Heart left ventricle (tissue), 16 donors: ENCODE data around the gene MRPL1. TPM values are rescaled to one million over a fixed set of nuclear protein-coding genes. Genes with fewer than 3 reads are reported as not detected.
"Not testable (repeated sequence)": the region's sequence is repeated elsewhere in the genome, so short reads cannot be mapped to it uniquely, and the experiment has no call there.

Source experiments
- ATAC-seq, 4 donors: fragments of 200-7000 bp; cut with Tn5 transposase; one replicate each; pipeline ENCODE4 v1.9.1; 2020 to 2022; ENCODE audit warnings: moderate library complexity in 4 of 4, mild to moderate bottlenecking in 3 of 4, moderate number of reproducible peaks in 1 of 4
- DNase-seq, 5 donors: peaks; one replicate each; pipeline ENCODE4 v3.0.0-alpha.2; 2020
- H3K27ac ChIP-seq, 12 donors: fragments of 200-600 bp; sonication (generic) in 4 of 12; one replicate each; pipeline versions ENCODE4 v1.5.0 to v1.8.0; 2016 to 2022; ENCODE audit warnings: mild to moderate bottlenecking in 2 of 12
- H3K27me3 ChIP-seq, 9 donors: fragments of 200-600 bp; sonication (generic) in 2 of 9; one replicate each; pipeline versions ENCODE4 v1.5.1 to v1.8.0; 2016 to 2022; ENCODE audit warnings: mild to moderate bottlenecking in 3 of 9
- H3K36me3 ChIP-seq, 9 donors: fragments of 200-600 bp; sonication (generic) in 2 of 9; one replicate each; pipeline versions ENCODE4 v1.5.0 to v1.8.0; 2018 to 2022; ENCODE audit warnings: mild to moderate bottlenecking in 2 of 9
- H3K4me1 ChIP-seq, 12 donors: fragments of 200-600 bp; sonication (generic) in 4 of 12; one replicate each; pipeline versions ENCODE4 v1.5.0 to v1.8.0; 2016 to 2022; ENCODE audit warnings: mild to moderate bottlenecking in 3 of 12
- H3K4me3 ChIP-seq, 12 donors: fragments of 200-600 bp; sonication (generic) in 4 of 12; one replicate each; pipeline versions ENCODE4 v1.5.0 to v1.8.0; 2017 to 2022; ENCODE audit warnings: mild to moderate bottlenecking in 9 of 12, moderate library complexity in 4 of 12
- H3K9me3 ChIP-seq, 12 donors: fragments of 200-600 bp; sonication (generic) in 4 of 12; one replicate each; pipeline versions ENCODE4 v1.5.0 to v1.8.0; 2016 to 2022; ENCODE audit warnings: mild to moderate bottlenecking in 1 of 12
- CTCF ChIP-seq, 12 donors: fragments of 200-600 bp; sonication (generic) in 4 of 12; IDR thresholded peaks; one replicate each; pipeline versions ENCODE4 v1.5.0 to v1.8.0; 2018 to 2022; ENCODE audit warnings: antibody characterized with exemption in 12 of 12, mild to moderate bottlenecking in 5 of 12
- POLR2A ChIP-seq, 2 donors: fragments of 450-650 bp; IDR thresholded peaks; one replicate each; pipeline ENCODE4 v1.6.1; 2017; ENCODE audit warnings: antibody characterized with exemption in 2 of 2, mild to moderate bottlenecking in 2 of 2, moderate library complexity in 2 of 2
- WGBS, 4 donors: extraction: QIAGEN DNeasy Blood & Tissue Kit in 2 of 4; methylation state at CpG; one replicate each; pipeline versions ENCODE4 v1.1.5 to v1.1.7; 2013 to 2018; 5-methylcytosine and 5-hydroxymethylcytosine counted together
- intact Hi-C, 10 donors: fragments of 100-400 bp; cut with DNase I; formaldehyde crosslinking; loops; one replicate each; pipeline versions ENCODE4 v1.11.1 to v1.14.2; 2022
- polyA plus RNA-seq, 2 donors: library from polyadenylated mRNA; stranded (reverse); fragments of 200-250 nt; gene quantifications; one replicate each; pipeline ENCODE4 v1.2.3, GENCODE V29; 2013
- total RNA-seq, 9 donors: library from RNA; depleted of rRNA in 2 of 9; stranded (reverse); fragments of >200 nt in 2 of 9; fragmentation: NEBNext Ultra II Directional in 3 of 9; extraction: Animal tissue kit (Norgen Biotek cat#: 25700) in 3 of 9; gene quantifications; one replicate each; pipeline versions ENCODE4 v1.1.0 to v1.2.4, GENCODE V29; 2016 to 2023
- donor health status: ischemic (EF 13 %, LVEDD 7.1; RV severe dilation, severe dysfunction).
- donor health status: healthy with polysubstance abuse.
- donor health status: DM: no; HTN: yes; CAD: no.
- donor health status: DM: no; HTN: no; CAD: no.
- donor health status: ischemic (EF 25% LVEDD 6.9; RV normal size, moderate dysfunction).
- donor health status: ischemic (EF 25% LVEDD 5.7; RV mildly dilated, moderate dysfunction).
- donor health status: healthy.
- donor health status: DM: yes; HTN: yes; CAD: no.
- donor health status: ischemic (EF 35%, LVEDD 5.7; RV mildly dilated, moderate dysfunction).
- donor health status: nonischemic (EF 11% LVEDD 7.7; RV severe dilation, severe dysfunction).
- donor health status: DM: yes; HTN: yes; CAD: no.
- donor health status: PGD.
- donor health status: ischemic (EF 29% LVEDD 5.4; RV normal size, mild dysfunction).
- donor health status: nonischemic (EF 23%, LVEDD 6.1; RV moderate dilation, normal function).

MRPL1 gene
- total and polyA plus RNA-seq, 11 donors, result 26.9 to 69.4 (median 40.2) TPM

- peak; percentile 51 to 77 (median 66) for TF ChIP-seq CTCF (IDR thresholded peaks at IDR 0.05)
- no peak for TF ChIP-seq POLR2A (IDR thresholded peaks at IDR 0.05)
- Histone ChIP-seq H3K36me3 (peaks cover 0 to 8% (median 0%) of the 10 kb centered on the region in 9 donors), H3K27me3 (no peaks in the 10 kb centered on the region), H3K4me1 (peaks cover 0 to 5% (median 0%) of the 10 kb centered on the region in 12 donors), H3K4me3 (peak overlapping the region in 5 of 12 donors; percentile 14 to 43 (median 29)), H3K9me3 (no peaks in the 10 kb centered on the region), H3K27ac (no peak overlapping the region)
- intact Hi-C loops, result loop anchor here (2.0 to 10.0 kb wide), 7 partner anchors 553 to 905 kb away; no protein-coding TSS in a partner anchor
- ATAC-seq, result no peak
- no peak for DNase-seq
- WGBS, 4 donors, result 57 to 64% (median 59%) methylated on average over 6 of the region's 6 CpGs
Observed at GRCh38 chr4:77959566-77960338, 97.1 kb downstream of the MRPL1 start.

GRCh38 chr4:77960367-77960766 lies 97.7 kb downstream of the MRPL1 start:
- H3K27me3 ChIP-seq, result no peaks in the 10 kb centered on the region
- H3K27ac ChIP-seq, result no peak overlapping the region
- no peaks in the 10 kb centered on the region for H3K9me3 ChIP-seq
- intact Hi-C loops, result loop anchor here in 6 of 10 donors (2.0 to 10.0 kb wide), 5 partner anchors 552 to 904 kb away; no protein-coding TSS in a partner anchor
- 82 to 91% (median 90%) methylated on average over 5 of the region's 5 CpGs for WGBS, 4 donors
- peaks cover 0 to 2% (median 0%) of the 10 kb centered on the region in 9 donors for H3K36me3 ChIP-seq
- H3K4me3 ChIP-seq, result no peak overlapping the region
- ATAC-seq, result no peak
- no peak for TF ChIP-seq POLR2A (IDR thresholded peaks at IDR 0.05)
- peaks cover 0 to 5% (median 0%) of the 10 kb centered on the region in 12 donors for H3K4me1 ChIP-seq
- no peak for DNase-seq

- Histone ChIP-seq H3K36me3 (no peaks in the 10 kb centered on the region), H3K4me1 (peaks cover 0 to 5% (median 0%) of the 10 kb centered on the region in 12 donors), H3K27ac (no peak overlapping the region), H3K4me3 (no peak overlapping the region), H3K9me3 (peaks cover 0 to 2% (median 0%) of the 10 kb centered on the region in 12 donors), H3K27me3 (no peaks in the 10 kb centered on the region)
- no peak for ATAC-seq
- intact Hi-C loops, result loop anchor here in 5 of 10 donors (5.0 to 10.0 kb wide), 3 partner anchors 554 to 902 kb away; no protein-coding TSS in a partner anchor
- 72 to 91% (median 87%) methylated on average over 2 of the region's 2 CpGs for WGBS, 4 donors
- DNase-seq, result no peak
- TF ChIP-seq CTCF (IDR thresholded peaks at IDR 0.05), result no peak
- no peak for TF ChIP-seq POLR2A (IDR thresholded peaks at IDR 0.05)
Observed at GRCh38 chr4:77963004-77963403, 100.4 kb downstream of the MRPL1 start.

GRCh38 chr4:77973657-77974056 lies 111.0 kb downstream of the MRPL1 start:
- H3K9me3 ChIP-seq, intact Hi-C loops, H3K4me1 ChIP-seq, H3K27ac ChIP-seq, H3K27me3 ChIP-seq, H3K4me3 ChIP-seq, ATAC-seq, H3K36me3 ChIP-seq, DNase-seq: not testable (repeated sequence)
- WGBS, 4 donors, result 85 to 96% (median 93%) methylated on average over 1 of the region's 1 CpG

- H3K4me3 ChIP-seq, H3K27ac ChIP-seq, H3K36me3 ChIP-seq, H3K4me1 ChIP-seq, H3K9me3 ChIP-seq, ATAC-seq, DNase-seq, intact Hi-C loops: not testable (repeated sequence)
- peaks cover 0 to 12% (median 0%) of the 10 kb centered on the region in 9 donors for H3K27me3 ChIP-seq
- WGBS, 4 donors, result 63 to 81% (median 70%) methylated on average over 6 of the region's 6 CpGs
Observed at GRCh38 chr4:77982900-77983540, 120.4 kb downstream of the MRPL1 start.

- H3K4me1 ChIP-seq, H3K4me3 ChIP-seq, DNase-seq, H3K36me3 ChIP-seq, H3K27ac ChIP-seq, ATAC-seq, intact Hi-C loops, H3K9me3 ChIP-seq, H3K27me3 ChIP-seq: not testable (repeated sequence)
- WGBS, 4 donors, result 95 to 98% (median 97%) methylated on average over 10 to 39 of the region's 44 CpGs
Observed at GRCh38 chr4:77983612-77984311, 121.1 kb downstream of the MRPL1 start.
